CD14-positive monocyte (primary cell): ENCODE results near the gene ZNF287. TPM values are rescaled to one million over a fixed set of nuclear protein-coding genes. Genes with fewer than 3 reads are reported as not detected.

Experiments
- DNase-seq, 3 donors: peaks; one replicate each; pipeline ENCODE4 v3.0.0-alpha.2; 2011 to 2022
- H2AFZ ChIP-seq: 2 replicates; pipeline ENCODE4 v1.6.0; 2012; ENCODE audit warnings: mild to moderate bottlenecking, low read depth, low read length, inconsistent platforms; ENCODE audit not compliant: insufficient read depth, poor library complexity, severe bottlenecking
- H3K27ac ChIP-seq, 2 donors: 1 replicate in 1 of 2; 2 replicates in 1 of 2; pipeline ENCODE4 v1.5.1; 2012 to 2013; ENCODE audit warnings: low read length in 2 of 2, control low read depth in 1 of 2, inconsistent platforms in 1 of 2, low read depth in 1 of 2, mild to moderate bottlenecking in 1 of 2
- H3K27me3 ChIP-seq, 2 donors: one replicate each; pipeline versions ENCODE4 v1.6.0 to v1.6.1; 2011 to 2013; ENCODE audit warnings: low read length in 2 of 2; ENCODE audit not compliant: control insufficient read depth in 2 of 2, insufficient read depth in 2 of 2
- H3K36me3 ChIP-seq, 2 donors: replicated peaks in 1 of 2; 1 replicate in 1 of 2; 2 replicates in 1 of 2; pipeline versions ENCODE4 v1.5.1 to v1.6.1; 2012 to 2013; ENCODE audit warnings: low read length in 2 of 2, control low read depth in 1 of 2, inconsistent platforms in 1 of 2, mild to moderate bottlenecking in 1 of 2; ENCODE audit not compliant: insufficient read depth in 2 of 2, control insufficient read depth in 1 of 2
- H3K4me1 ChIP-seq, 2 donors: 1 replicate in 1 of 2; 2 replicates in 1 of 2; pipeline versions ENCODE4 v1.5.1 to v1.6.1; 2012 to 2013; ENCODE audit warnings: low read length in 2 of 2, control low read depth in 1 of 2, inconsistent platforms in 1 of 2, mild to moderate bottlenecking in 1 of 2, moderate library complexity in 1 of 2; ENCODE audit not compliant: insufficient read depth in 2 of 2, control insufficient read depth in 1 of 2
- H3K4me2 ChIP-seq: replicated peaks from 2 replicates; pipeline ENCODE3; 2012; ENCODE audit warnings: low read length, moderate library complexity, mild to moderate bottlenecking; ENCODE audit not compliant: poor library complexity, severe bottlenecking; ENCODE audit errors: extremely low read depth
- H3K4me3 ChIP-seq, 3 experiments: fragments of 200-600 bp in 1 of 3; sonication (generic) in 1 of 3; replicated peaks in 1 of 3; 1 replicate in 2 of 3; 2 replicates in 1 of 3; pipeline ENCODE4 v1.5.1; 2011 to 2013; ENCODE audit warnings: low read length in 3 of 3, mild to moderate bottlenecking in 3 of 3, control low read depth in 2 of 3, low read depth in 2 of 3, inconsistent platforms in 1 of 3, moderate library complexity in 1 of 3
- H3K79me2 ChIP-seq: 2 replicates; pipeline ENCODE4 v1.6.0; 2012; ENCODE audit warnings: mild to moderate bottlenecking, control low read depth, inconsistent platforms, low read length, moderate library complexity; ENCODE audit not compliant: insufficient read depth
- H3K9ac ChIP-seq: 2 replicates; pipeline ENCODE4 v1.6.0; 2017; ENCODE audit warnings: low read length, mild to moderate bottlenecking; ENCODE audit not compliant: insufficient read depth, poor library complexity, severe bottlenecking
- H3K9me3 ChIP-seq, 2 donors: replicated peaks in 1 of 2; 1 replicate in 1 of 2; 2 replicates in 1 of 2; pipeline versions ENCODE4 v1.5.1 to v1.6.1; 2012 to 2013; ENCODE audit warnings: low read length in 2 of 2, control low read depth in 1 of 2; ENCODE audit not compliant: control insufficient read depth in 1 of 2, insufficient read depth in 1 of 2
- H4K20me1 ChIP-seq: 2 replicates; pipeline ENCODE4 v1.6.0; 2012; ENCODE audit warnings: mild to moderate bottlenecking, low read length, control low read depth, moderate library complexity; ENCODE audit not compliant: insufficient read depth
- H3K27ac Mint-ChIP-seq, 7 donors: one replicate each; pipeline ENCODE4 v1.8.0; 2020; ENCODE audit warnings: mild to moderate bottlenecking in 7 of 7, mixed read lengths in 7 of 7, moderate library complexity in 6 of 7, inconsistent platforms in 2 of 7
- H3K27me3 Mint-ChIP-seq, 3 donors: one replicate each; pipeline ENCODE4 v1.8.0; 2021 to 2022; ENCODE audit warnings: low read depth in 3 of 3, mild to moderate bottlenecking in 3 of 3, mixed read lengths in 3 of 3, moderate library complexity in 3 of 3, inconsistent platforms in 1 of 3
- H3K36me3 Mint-ChIP-seq, 2 donors: one replicate each; pipeline ENCODE4 v1.8.0; 2020; ENCODE audit warnings: mixed read lengths in 2 of 2, inconsistent platforms in 1 of 2, mild to moderate bottlenecking in 1 of 2
- H3K4me1 Mint-ChIP-seq: one replicate; pipeline ENCODE4 v1.8.0; 2020; ENCODE audit warnings: mild to moderate bottlenecking, mixed read lengths
- H3K4me3 Mint-ChIP-seq, 2 donors: one replicate each; pipeline ENCODE4 v1.8.0; 2020; ENCODE audit warnings: mild to moderate bottlenecking in 2 of 2, mixed read lengths in 2 of 2, moderate library complexity in 1 of 2
- H3K9me3 Mint-ChIP-seq, 7 donors: one replicate each; pipeline ENCODE4 v1.8.0; 2020 to 2022; ENCODE audit warnings: mixed read lengths in 7 of 7, mild to moderate bottlenecking in 6 of 7, moderate library complexity in 6 of 7, inconsistent platforms in 2 of 7
- CTCF ChIP-seq: fragments of 200-600 bp; IDR thresholded peaks from one replicate; pipeline ENCODE4 v1.8.0; 2022; ENCODE audit warnings: antibody characterized with exemption, mild to moderate bottlenecking
- WGBS: methylation state at CpG from one replicate; pipeline ENCODE4 v1.1.5; 2013; ENCODE audit warnings: missing lambda C conversion rate; ENCODE audit not compliant: insufficient coverage; 5-methylcytosine and 5-hydroxymethylcytosine counted together
- intact Hi-C, 2 donors: fragments of 100-400 bp; cut with micrococcal nuclease; formaldehyde crosslinking; loops; one replicate each; pipeline versions ENCODE4 v1.15.0 to v1.15.1; 2023
- polyA plus RNA-seq, 3 donors: library from polyadenylated mRNA; depleted of rRNA in 1 of 3; unstranded in 2 of 3; stranded (reverse) in 1 of 3; fragments of 300-500 nt in 2 of 3; fragments of >200 nt in 1 of 3; fragmentation: Illumina TruSeq in 2 of 3; gene quantifications; 1 replicate in 2 of 3; 2 replicates in 1 of 3; pipeline ENCODE4 v1.2.3, GENCODE V29; 2012 to 2021

Gene ZNF287
- polyA plus RNA-seq, 3 donors: 0.25 to 0.53 TPM; not detected in 1

GRCh38 chr17:16507918-16508533, 61.0 kb downstream of the ZNF287 start:
- H3K9me3 Mint-ChIP-seq: no peaks in the 10 kb centered on the region
- no peak overlapping the region for H3K9ac ChIP-seq
- H4K20me1 ChIP-seq: no peaks in the 10 kb centered on the region
- WGBS: 47% methylated on average over 5 of the region's 8 CpGs
- H3K79me2 ChIP-seq: no peaks in the 10 kb centered on the region
- DNase-seq: no peak
- no peaks in the 10 kb centered on the region for H3K27me3 ChIP-seq
- H3K36me3 ChIP-seq: no peaks in the 10 kb centered on the region
- no peaks in the 10 kb centered on the region for H3K36me3 Mint-ChIP-seq
- TF ChIP-seq CTCF: no peak
- H3K4me1 ChIP-seq: peaks cover 54 to 57% of the 10 kb centered on the region in 2 donors
- no peaks in the 10 kb centered on the region for H3K9me3 ChIP-seq
- H3K4me3 Mint-ChIP-seq: no peak overlapping the region
- H2AFZ ChIP-seq: peak overlapping the region; percentile 33
- peaks cover 2 to 6% (median 4%) of the 10 kb centered on the region in 3 donors for H3K27me3 Mint-ChIP-seq
- no peak overlapping the region for H3K4me2 ChIP-seq
- peaks cover 56% of the 10 kb centered on the region for H3K4me1 Mint-ChIP-seq
- no peak overlapping the region for H3K4me3 ChIP-seq
- intact Hi-C loops: no loop called here
- H3K27ac ChIP-seq: no peak overlapping the region
- peak overlapping the region in 1 of 7 donors; percentile 60 for H3K27ac Mint-ChIP-seq

- Histone ChIP-seq H3K4me3 (no peak overlapping the region), H3K4me2 (no peak overlapping the region), H3K9me3 (no peaks in the 10 kb centered on the region), H2AFZ (no peak overlapping the region), H3K27ac (no peak overlapping the region), H3K27me3 (no peaks in the 10 kb centered on the region), H3K79me2 (no peaks in the 10 kb centered on the region), H3K36me3 (no peaks in the 10 kb centered on the region), H3K4me1 (peaks cover 35 to 39% of the 10 kb centered on the region in 2 donors), H3K9ac (no peak overlapping the region), H4K20me1 (no peaks in the 10 kb centered on the region)
- WGBS: 100% methylated on average over 1 of the region's 3 CpGs
- no peak overlapping the region for H3K27ac Mint-ChIP-seq
- peaks cover 38% of the 10 kb centered on the region for H3K4me1 Mint-ChIP-seq
- H3K9me3 Mint-ChIP-seq: no peaks in the 10 kb centered on the region
- DNase-seq: no peak
- intact Hi-C loops: no loop called here
- no peaks in the 10 kb centered on the region for H3K36me3 Mint-ChIP-seq
- TF ChIP-seq CTCF: no peak
- peaks cover 2 to 7% (median 4%) of the 10 kb centered on the region in 3 donors for H3K27me3 Mint-ChIP-seq
- no peak overlapping the region for H3K4me3 Mint-ChIP-seq
Measured at GRCh38 chr17:16506188-16506587, 62.8 kb downstream of the ZNF287 start.
